ENCODE results near the gene KLHL10.

DNA sequence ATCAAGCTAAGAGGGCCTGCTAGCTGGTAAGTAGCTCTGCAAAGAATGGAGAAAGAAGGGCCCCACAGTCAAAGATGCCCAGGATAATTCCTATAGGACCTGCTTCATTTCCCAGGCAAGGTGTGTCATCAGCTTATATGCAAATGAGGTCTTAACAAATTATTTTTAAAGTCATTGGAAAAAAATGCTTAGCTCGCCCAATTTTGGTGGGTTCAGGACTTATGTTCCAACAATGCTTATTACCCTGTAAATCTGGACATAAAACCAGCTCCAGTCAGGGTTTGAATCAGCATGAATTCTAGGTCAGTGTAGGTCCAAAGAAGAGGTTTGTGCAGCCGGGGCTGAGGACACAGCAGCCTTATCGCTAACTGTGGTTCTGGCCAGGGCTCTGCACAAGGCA lies 55.8 kb downstream of the KLHL10 start:
- TF ChIP-seq CTCF (IDR thresholded peaks at IDR 0.05) = no peak
- TF ChIP-seq POLR2A (IDR thresholded peaks at IDR 0.05) = no peak
